HG02981 (cell line): Measurements from ENCODE around the gene DRAXIN.

Experiments
- ATAC-seq: cut with Tn5 transposase; IDR thresholded peaks from one replicate; pipeline ENCODE4 v1.9.1; 2021; ENCODE audit warnings: mild to moderate bottlenecking, moderate library complexity; ENCODE audit not compliant: unreplicated experiment

DRAXIN gene

DNA sequence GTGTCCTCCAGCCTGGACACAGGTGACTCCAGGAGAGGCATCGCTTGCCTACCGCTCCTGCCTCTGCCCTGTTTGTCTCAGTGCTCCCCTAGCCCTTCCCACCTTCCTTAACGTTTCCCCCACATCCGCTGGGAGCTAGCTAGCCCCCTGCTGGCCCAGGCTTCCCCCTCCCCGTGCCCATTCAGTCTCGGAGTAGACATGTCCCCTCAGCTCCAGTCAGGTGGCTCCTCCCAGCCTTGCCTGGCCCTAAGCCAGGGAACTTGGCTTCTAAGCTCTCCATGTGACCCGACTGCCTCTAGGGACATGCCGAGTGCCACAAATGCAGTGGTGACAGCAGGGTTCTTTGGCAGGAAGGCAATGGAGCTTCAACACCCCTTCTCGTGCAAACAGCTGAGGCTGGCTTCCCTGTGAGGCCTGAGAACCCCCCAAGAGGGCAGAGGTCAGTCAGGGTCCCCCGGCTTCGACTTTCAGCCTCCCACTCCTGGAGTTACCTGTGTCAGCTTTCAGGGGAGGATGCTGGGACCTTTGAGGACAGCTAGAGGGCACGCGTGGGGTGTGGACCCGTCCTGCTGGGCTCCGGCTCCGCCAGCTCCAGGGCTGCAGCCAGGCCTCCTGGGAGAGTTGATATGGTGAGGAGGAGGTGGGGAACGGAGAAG, 16.2 kb downstream of the DRAXIN start:
- ATAC-seq: no peak

DNA sequence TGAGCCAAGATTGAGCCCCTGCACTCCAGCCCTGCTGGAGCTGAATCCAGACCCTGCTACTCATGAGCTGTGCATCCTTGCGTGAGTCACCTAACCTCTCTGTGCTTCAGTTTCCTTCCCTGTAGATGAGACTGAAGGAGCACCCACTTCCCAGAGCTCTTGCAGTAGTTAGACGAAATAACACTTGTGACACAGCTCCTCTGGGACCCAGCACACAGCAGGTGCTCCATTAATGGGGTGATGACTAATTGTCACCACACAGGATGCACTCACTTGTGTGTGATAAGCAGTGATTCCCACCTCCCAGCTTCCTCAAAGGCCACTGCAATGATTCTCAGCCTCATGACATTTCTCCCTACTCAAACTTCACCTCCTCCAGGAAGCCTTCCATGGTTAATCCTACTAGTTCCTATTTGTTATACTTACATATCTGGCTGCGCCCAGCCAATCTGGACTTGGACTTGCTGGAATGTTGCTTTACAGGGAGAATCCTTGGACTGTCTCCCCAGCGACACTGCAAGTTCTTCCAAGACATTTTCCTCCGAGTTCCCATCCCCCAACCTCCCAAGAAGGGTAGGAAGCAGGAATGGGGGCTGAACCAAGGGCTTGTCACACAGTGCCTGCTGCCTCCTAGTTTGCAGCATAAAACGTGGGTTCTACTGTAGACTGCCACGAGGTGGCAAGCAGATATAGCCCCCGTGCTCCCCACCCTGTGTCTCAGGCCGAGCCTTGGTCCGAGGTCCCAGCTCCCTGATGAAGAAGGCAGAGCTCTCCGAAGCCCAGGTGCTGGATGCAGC, 17.2 kb downstream of the DRAXIN start:
- no peak for ATAC-seq

DNA sequence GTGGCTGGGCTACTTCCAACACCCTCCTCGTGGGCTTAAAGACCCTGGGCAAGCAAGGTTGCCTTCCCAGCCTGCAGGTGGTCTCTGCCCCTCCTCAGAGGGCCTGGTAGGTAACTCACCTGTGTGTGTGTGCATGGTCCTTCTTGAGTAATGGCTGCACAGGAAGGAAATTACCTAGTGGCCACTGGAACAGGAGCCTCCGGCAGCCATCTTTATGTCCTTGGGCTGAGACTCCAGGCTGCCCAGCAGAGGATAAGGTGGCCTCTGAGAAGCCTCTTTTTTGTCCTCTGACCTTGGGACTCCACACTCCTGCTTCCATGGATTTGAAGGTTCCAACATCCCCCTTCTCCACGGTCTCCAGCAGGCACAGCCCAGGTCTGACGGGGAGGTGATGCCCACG, 20.0 kb downstream of the DRAXIN start:
- ATAC-seq: no peak

DNA sequence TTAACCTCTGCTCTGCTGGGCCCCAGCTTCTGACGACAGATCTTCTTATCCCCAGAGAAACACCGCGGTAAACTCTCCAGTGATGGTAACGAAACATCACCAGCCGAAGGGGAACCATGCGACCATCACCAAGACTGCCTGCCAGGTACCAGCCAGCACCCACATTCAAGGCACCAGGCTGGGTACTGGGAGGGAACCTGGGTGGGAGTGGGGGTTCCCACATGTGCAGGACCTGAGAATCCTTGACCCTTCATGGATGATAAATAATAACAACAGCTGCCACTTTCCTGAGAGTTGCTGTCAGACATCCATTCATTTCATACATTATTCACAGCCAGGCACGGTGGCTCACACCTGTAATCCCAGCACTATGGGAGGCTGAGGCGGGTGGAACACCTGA, 20.8 kb downstream of the DRAXIN start:
- ATAC-seq: no peak

DNA sequence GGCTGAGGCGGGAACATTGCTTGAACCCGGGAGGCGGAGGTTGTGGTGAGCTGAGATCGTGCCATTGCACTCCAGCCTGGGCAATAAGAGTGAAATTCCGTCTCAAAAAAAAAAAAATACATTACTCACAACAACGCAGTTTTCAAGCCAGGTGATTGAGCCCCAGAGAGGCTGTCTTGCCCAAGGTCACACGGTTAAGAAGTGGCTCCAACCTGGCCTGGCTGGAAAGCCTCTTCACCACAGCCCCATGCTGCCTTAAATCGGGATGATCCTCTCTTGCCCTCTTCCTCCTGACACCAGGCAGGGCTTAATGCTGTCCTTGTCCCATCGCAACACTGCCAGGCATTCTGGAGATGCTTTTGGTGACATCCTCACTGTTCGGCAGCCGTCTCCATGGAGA, 21.6 kb downstream of the DRAXIN start:
- ATAC-seq: no peak

DNA sequence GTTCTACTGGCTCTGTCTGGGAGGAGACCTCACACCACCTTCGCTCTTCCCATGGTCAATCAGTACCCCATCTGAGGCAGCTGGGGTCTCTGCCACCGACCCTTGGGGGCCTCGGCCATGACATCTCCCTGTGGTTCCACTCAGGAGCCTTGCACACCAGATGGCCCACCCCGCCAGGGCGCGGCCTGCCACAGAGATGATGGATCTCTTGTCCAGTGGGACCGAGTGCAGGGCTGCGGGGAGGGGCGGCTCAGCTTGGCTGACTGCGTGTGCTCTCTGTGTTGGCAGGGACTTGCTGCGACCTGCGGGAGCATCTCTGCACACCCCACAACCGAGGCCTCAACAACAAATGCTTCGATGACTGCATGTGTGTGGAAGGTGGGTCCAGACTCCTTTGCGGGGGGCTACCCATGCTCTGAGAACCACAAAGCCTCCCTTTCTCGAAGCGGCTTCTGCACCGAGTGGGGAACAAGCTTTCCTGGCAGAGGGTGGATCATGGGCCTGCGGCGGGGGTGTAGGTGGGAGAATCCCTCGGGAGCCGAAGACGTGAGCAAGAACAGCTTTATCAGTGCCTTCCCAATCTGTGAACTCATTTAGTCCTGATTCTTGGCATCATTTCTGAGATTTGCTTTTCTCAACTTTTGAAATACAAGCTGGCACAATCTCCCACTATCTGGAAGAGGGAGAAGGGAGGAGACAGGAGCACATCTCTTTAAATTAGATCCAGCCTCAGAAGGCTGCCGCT, 23.5 kb downstream of the DRAXIN start:
- no peak for ATAC-seq

DNA sequence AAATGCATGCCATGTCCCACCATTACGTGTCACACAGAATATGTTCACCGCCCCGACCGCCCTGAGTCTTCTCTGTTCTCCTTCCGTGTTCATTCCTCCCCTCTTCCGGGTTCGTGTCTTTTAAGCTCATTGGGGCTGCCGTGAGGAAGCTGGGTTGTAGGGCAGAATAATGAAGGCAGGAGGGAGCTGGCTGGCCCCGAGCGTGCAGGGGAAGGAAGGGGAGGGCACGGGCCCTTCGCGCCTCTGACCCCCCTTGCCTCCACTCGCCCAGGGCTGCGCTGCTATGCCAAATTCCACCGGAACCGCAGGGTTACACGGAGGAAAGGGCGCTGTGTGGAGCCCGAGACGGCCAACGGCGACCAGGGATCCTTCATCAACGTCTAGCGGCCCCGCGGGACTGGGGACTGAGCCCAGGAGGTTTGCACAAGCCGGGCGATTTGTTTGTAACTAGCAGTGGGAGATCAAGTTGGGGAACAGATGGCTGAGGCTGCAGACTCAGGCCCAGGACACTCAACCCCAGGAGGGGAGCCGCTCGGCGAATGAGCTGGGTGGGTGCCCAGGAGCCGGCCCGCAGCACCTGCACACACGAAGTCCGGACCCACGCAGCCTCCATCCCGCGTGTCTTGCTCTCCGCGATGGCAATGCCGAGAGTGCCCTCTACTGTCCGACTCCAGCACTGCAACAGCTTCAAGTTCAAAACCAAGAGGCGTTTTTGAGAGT, 28.0 kb downstream of the DRAXIN start:
- ATAC-seq: peak; percentile 52

DNA sequence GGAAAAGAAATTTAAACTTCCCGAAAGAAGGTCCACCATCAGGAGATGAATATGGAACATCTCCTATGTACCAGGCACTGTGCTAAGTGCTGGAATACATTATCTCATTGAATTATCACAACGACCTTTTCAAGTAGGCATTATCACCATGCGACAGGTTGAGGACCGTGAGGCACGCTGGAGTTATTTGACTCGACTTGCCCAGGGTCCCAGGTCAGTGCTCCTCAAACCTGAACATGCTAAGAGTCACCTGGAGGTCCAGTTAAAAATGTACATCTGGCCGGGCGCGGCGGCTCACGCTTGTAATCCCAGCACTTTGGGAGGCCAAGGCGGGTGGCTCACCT, 28.5 kb downstream of the DRAXIN start:
- ATAC-seq: no peak

DNA sequence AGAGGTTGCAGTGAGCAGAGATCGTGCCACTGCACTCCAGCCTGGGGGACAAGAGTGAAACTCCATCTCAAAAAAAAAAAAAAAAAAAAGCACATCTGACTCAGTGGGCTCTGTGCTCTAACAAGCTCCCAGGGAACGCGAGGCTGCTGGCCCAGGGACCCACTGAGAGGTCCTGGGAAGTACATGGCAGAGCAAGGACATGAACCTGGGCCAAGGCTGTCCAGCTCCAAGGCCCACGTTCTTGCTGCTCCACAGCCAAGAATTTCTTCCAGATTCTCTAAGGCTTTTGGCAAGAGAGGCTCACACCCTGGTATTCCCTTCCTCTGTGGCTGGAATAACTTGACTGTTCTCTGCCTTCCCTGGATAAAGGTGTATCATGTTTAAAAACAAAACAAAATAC, 29.0 kb downstream of the DRAXIN start:
- ATAC-seq: no peak

DNA sequence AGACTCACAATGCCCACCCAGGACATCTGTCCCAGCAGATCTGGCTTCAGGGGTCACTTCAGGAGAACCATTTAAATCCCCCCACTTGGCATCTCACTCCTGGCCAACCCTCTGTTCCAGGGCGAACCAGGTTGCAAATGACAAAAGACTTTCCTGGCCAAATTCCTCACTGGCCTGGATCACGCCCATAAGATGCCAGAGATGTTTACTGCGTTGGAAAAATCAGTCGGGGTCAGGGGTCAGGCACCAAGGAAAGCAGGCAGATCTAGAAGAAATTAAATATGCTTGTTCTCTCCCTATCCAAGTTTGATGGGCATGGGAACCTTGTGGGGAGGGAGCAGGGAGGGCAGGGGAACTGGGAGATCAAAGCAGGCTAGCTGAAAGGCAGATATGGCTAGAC, 29.8 kb downstream of the DRAXIN start:
- no peak for ATAC-seq

DNA sequence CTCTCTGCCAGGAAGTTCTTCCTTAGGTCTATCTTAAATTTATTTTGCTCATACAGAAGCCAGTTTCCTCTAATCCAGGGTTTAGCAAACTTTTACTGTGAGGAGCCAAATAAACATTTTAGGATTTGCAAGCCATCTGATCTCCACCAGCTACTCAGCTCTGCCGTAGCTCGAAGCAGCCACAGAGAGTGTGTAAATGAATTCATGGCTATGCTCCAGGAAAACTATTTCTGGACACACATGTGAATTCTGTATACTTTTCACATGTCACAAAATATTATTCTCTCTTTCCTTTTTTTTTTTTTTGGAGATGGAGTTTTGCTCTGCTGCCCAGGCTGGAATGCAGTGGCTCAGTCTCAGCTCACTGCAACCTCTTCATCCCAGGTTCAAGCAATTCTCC, 31.0 kb downstream of the DRAXIN start:
- ATAC-seq: no peak

DNA sequence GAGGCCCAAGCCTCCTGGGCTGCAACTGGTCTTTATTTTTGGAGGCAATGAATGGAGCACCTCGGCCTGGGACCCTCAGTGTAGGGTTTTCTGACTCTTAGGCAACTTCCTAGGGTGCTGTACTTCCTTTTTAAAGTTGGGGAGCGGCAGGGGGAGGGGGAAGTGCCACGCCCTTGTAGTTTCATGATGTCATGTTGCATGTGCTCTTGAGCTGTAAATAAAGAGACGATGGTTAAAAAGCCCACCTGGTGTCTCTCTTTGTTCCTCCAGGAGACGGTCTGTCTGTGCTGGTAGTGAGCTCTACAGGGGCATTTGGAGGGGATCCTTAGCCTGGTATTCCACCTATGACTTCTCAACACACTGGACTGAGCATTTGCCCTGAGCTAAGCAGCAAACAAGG, 34.1 kb downstream of the DRAXIN start:
- no peak for ATAC-seq

DNA sequence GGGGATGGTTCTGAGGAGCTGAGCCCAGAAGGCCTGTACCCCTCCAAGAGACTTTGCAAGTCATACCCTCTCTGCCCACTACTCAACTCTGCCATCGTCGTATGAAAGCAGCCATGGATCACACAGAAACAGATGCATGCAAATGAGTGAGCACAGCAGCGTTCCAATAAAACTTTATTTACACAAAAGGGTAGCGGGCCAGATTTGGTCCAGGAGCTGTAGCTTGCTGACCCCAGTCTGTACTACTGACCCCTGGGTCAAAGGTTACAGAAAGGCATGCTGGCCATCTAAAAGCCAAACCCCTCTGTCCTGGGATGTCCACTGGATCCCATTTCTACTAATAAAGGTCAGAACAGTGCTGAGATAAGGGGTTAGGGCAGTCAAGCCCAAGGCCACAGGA, 35.6 kb downstream of the DRAXIN start:
- ATAC-seq: no peak

DNA sequence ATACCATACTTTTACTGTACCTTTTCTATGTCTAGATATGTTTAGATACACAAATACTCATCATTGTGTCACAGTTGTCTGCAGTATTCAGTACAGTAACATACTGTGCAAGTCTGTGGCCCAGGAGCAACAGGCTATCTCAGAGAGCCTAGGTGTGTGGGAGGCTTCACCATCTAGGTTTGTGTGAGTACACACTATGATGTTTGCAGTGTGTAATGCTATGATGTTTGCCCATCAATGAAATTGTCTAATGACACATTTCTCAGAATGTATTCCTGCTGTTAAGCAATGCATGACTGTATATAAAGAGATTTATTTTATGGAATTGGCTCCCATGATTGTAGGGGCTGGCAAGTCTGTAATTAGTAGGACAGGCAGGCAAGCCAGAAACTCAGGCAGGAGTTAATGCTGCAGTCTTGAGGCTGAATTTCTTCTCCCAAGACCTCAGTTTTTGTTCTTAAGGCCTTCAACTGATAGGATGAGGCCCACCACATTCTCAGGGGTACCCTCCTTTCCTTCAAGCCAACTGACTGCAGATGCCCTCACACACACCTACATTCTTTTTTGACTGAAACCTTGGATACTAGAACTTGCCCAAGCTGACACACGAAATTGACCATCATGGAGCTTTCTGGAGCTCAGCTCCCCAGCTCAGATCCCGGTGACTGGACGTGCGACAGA, 36.8 kb downstream of the DRAXIN start:
- no peak for ATAC-seq

DNA sequence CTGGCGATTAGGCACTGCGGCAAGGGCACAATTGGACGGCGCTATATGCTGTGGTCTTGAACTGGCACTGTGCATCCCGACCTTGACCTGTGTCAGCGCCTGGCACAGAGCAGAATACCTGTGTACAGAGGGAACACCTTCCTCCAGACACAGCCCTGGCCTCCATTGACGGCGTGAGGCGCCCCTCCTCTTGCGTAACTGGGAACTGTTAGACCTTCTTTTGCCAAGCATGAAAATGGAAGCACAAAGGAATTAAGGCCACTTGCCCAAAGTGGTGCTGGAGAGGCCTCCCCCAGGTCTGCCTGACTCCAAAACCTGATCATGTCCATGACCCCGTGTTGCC, 37.6 kb downstream of the DRAXIN start:
- ATAC-seq: no peak

DNA sequence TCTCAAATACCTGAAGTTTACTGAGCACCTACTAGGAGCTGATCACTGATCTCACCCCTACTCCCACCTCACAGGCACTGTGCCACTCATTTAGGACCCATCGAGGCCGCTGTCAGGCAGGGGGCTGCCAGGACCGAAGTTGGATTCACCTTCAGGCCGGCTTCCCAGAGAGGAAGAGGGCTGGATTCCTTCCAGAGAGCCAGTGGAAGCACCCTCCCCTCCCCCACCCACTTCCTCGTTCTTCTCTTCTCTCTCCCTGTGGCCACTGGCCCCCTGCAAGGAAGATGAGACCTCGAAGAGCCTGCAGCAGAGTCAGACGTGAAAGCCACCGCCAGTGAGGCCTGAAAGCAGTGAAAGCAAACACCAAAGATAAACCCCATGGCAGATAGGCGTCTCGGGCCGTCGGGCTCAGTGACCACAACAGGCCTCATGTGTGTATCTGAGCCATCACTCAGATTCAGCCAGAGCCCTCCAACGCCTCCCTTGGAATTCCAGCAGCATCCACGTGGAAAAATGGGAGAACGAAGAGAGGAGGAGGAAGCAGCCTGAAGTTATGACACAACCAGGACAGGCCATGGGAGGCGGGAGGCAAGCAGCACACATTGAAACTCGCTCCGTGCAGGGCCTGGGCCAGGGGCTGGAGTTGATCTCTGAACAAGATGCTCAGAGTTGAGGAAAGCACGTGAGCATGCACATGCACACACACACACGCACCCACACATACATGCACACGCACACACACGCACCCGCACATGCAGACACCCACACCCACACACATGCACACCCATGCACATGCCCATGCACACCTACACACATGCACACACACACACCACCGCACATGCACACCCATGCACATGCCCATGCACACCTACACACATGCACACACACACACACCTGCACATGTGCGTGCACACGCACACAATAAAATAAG, 38.3 kb downstream of the DRAXIN start:
- no peak for ATAC-seq

DNA sequence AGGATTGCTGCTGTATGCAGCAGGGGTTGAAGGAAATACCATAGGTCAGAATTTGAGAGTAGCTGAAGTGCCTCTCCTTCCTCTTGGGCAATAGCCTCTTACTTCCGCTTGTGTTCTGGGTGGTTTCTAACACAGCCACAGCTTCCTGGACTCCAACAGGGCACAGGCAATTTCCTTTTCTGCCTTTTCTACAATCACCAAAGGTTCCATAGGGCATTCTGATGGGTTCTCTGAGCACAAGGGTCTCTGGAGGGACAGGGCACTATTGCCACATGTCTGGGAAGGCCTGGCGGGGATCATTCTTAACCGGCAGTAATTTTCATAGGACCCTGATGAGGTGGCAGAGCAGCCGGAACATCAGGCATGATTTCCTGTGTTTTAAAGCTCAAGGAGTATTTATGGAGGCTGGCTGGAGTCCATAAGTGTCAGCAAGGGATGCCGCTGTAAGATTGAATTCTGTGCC, 39.0 kb downstream of the DRAXIN start:
- no peak for ATAC-seq

DNA sequence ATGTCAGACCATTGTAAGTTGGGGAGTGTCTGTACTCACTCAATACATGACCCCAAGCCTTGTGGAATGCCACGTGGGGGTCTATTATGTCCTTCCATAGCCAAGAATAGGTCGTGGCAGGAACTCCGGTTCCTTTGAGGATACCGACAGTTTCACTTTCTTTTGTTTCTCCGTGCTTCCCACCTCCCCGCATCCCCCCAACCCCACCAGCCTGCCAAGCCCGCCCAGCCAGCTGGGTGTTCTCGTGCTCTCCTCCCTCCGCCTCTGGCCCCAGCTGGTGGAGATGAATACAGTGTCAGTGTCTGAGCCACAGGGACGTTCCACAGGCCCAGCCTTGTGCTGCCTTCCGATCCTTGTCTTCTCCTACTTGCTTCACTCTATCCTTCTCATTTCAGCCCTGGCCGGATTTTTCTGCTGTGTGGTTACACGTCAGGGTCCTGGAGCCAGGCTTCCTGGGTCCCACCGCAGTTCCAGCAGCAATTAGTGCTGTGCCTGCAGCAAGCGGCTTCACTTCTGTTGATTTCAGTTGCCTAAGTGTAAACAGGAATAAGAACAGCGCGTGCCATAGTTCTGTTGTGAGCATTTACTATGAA, 40.3 kb downstream of the DRAXIN start:
- no peak for ATAC-seq

DNA sequence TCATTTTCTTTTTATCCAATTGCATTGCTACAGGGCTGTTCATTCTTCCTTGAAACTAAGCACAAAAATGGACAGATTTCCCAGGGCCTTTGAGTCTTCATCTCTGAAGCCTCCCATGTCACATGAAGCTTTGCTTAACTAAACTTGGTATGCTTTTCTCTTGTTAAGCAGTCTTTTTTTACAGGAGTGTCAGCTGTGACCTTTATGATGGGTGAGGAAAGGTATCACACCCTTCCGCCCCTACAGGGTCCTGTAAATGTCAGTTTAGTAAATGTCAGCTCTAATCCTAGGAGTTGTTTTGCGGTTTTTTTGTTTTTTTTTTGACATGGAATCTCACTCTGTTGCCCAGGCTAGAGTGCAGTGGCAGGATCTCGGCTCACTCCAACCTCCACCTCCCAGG, 41.8 kb downstream of the DRAXIN start:
- no peak for ATAC-seq

DNA sequence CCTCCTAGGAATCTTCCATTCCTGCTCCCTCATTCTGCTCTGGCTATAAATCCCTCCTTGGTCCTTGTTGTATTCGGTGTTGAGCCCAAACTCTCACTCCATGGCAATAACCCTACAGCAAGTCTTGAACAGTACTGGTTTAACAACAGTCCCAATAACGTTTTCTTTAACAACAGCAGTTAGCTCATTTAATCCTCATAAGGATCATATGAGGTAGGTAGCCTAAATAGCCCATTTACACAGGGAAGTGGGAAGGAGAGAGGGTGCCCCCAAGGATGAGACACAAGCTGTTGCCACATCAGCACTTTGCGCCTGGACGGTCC, 44.0 kb downstream of the DRAXIN start:
- peak; percentile 14 for ATAC-seq
